Liver (tissue), 3 donors: Measurements from ENCODE around the gene RAB39B.

Experiments used
- FOXA1 ChIP-seq: IDR thresholded peaks from 2 replicates; pipeline ENCODE4 v1.6.1; 2016; ENCODE audit warnings: antibody characterized with exemption
- FOXA2 ChIP-seq: IDR thresholded peaks from 2 replicates; pipeline ENCODE4 v1.6.1; 2016; ENCODE audit warnings: antibody characterized with exemption
- GABPA ChIP-seq, 2 donors: IDR thresholded peaks in 1 of 2; conservative IDR thresholded peaks in 1 of 2; 2 replicates each; pipeline ENCODE4 v1.6.1; 2016; ENCODE audit warnings: antibody characterized with exemption in 2 of 2, mild to moderate bottlenecking in 1 of 2, moderate library complexity in 1 of 2
- JUND ChIP-seq, 2 donors: IDR thresholded peaks; 2 replicates each; pipeline ENCODE4 v1.6.1; 2016; ENCODE audit warnings: antibody characterized with exemption in 2 of 2
- NR2F2 ChIP-seq: IDR thresholded peaks from 2 replicates; pipeline ENCODE4 v1.6.1; 2016; ENCODE audit warnings: antibody characterized with exemption
- SP1 ChIP-seq: IDR thresholded peaks from 2 replicates; pipeline ENCODE4 v1.6.1; 2018; ENCODE audit warnings: antibody characterized with exemption, mild to moderate bottlenecking
- TAF1 ChIP-seq: conservative IDR thresholded peaks from 2 replicates; pipeline ENCODE4 v1.6.1; 2016; ENCODE audit warnings: antibody characterized with exemption, mild to moderate bottlenecking
- YY1 ChIP-seq: IDR thresholded peaks from 2 replicates; pipeline ENCODE4 v1.6.1; 2016; ENCODE audit warnings: antibody characterized with exemption, mild to moderate bottlenecking
- TF ChIP-seq, protein P1 (sequence below): fragments of 150-350 bp; IDR thresholded peaks from 2 replicates; pipeline ENCODE4 v1.5.1; 2017; ENCODE audit warnings: improper control_type of control experiment, low read depth, low read length; ENCODE audit not compliant: missing input control
- TF ChIP-seq, protein P2 (sequence below): IDR thresholded peaks from 2 replicates; pipeline ENCODE4 v1.6.1; 2016; ENCODE audit warnings: antibody characterized with exemption
- TF ChIP-seq, protein P3 (sequence below): IDR thresholded peaks from 2 replicates; pipeline ENCODE4 v1.6.1; 2016; ENCODE audit warnings: antibody characterized with exemption, mild to moderate bottlenecking
- donor health status: healthy.
- donor health status: healthy.

DNA sequence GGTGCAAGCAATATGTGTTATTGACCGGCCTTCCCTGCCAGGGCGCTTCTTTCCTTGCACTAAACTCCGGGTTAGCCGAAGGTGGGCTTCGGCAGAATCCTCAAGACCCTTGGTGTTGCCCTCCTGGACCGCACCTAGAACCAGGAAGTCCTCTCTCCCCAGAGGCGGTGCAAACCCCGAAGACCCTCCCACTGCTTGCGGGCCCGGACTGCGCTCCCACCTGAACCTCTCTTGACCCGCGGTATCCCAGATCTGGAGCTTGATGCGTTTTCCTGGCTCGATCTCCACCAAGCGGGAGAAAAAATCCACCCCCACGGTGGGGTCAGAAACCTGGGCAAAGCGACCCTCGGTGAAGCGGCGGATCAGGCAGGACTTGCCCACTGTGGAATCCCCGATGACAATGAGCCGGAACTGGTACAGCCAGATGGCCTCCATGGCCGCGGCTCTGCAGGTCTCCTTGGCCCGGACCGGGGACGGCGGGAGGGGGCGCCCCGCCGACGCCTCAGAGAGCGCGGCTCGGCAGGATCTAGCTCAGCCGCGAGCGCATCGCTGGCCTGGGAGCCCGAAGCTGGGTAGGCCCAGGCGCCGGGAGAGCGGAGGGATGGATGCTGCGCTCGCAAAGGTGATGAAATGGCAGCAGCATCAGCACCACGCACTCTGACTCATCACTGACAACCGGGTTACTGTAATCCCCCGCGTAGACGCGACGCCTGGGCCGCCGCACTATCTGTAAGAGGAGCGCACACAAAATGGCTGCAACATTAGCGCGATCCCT is at the start of gene RAB39B:
- peak; percentile 20 for TF ChIP-seq YY1
- TF ChIP-seq SP1 = no peak
- TF ChIP-seq, protein P1, sequence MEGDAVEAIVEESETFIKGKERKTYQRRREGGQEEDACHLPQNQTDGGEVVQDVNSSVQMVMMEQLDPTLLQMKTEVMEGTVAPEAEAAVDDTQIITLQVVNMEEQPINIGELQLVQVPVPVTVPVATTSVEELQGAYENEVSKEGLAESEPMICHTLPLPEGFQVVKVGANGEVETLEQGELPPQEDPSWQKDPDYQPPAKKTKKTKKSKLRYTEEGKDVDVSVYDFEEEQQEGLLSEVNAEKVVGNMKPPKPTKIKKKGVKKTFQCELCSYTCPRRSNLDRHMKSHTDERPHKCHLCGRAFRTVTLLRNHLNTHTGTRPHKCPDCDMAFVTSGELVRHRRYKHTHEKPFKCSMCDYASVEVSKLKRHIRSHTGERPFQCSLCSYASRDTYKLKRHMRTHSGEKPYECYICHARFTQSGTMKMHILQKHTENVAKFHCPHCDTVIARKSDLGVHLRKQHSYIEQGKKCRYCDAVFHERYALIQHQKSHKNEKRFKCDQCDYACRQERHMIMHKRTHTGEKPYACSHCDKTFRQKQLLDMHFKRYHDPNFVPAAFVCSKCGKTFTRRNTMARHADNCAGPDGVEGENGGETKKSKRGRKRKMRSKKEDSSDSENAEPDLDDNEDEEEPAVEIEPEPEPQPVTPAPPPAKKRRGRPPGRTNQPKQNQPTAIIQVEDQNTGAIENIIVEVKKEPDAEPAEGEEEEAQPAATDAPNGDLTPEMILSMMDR = no peak
- TF ChIP-seq, protein P2, sequence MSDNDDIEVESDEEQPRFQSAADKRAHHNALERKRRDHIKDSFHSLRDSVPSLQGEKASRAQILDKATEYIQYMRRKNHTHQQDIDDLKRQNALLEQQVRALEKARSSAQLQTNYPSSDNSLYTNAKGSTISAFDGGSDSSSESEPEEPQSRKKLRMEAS = no peak
- TF ChIP-seq JUND (IDR thresholded peaks at IDR 0.05) = peak in 1 of 2 donors; percentile 43
- no peak for TF ChIP-seq GABPA (IDR thresholded peaks at IDR 0.05 in 1 of 2, conservative IDR thresholded peaks at IDR 0.05 in 1 of 2)
- no peak for TF ChIP-seq FOXA1
- TF ChIP-seq, protein P3, sequence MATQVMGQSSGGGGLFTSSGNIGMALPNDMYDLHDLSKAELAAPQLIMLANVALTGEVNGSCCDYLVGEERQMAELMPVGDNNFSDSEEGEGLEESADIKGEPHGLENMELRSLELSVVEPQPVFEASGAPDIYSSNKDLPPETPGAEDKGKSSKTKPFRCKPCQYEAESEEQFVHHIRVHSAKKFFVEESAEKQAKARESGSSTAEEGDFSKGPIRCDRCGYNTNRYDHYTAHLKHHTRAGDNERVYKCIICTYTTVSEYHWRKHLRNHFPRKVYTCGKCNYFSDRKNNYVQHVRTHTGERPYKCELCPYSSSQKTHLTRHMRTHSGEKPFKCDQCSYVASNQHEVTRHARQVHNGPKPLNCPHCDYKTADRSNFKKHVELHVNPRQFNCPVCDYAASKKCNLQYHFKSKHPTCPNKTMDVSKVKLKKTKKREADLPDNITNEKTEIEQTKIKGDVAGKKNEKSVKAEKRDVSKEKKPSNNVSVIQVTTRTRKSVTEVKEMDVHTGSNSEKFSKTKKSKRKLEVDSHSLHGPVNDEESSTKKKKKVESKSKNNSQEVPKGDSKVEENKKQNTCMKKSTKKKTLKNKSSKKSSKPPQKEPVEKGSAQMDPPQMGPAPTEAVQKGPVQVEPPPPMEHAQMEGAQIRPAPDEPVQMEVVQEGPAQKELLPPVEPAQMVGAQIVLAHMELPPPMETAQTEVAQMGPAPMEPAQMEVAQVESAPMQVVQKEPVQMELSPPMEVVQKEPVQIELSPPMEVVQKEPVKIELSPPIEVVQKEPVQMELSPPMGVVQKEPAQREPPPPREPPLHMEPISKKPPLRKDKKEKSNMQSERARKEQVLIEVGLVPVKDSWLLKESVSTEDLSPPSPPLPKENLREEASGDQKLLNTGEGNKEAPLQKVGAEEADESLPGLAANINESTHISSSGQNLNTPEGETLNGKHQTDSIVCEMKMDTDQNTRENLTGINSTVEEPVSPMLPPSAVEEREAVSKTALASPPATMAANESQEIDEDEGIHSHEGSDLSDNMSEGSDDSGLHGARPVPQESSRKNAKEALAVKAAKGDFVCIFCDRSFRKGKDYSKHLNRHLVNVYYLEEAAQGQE = no peak
- TF ChIP-seq TAF1 = no peak
- no peak for TF ChIP-seq FOXA2
- TF ChIP-seq NR2F2 = no peak
